H9 (cell line): ENCODE data around the gene MRAS. TPM values are rescaled to one million over a fixed set of nuclear protein-coding genes. Genes with fewer than 3 reads are reported as not detected.

Experiments
- DNase-seq: peaks from one replicate; pipeline ENCODE4 v3.0.0-alpha.2; 2017
- H2AFZ ChIP-seq: one replicate; pipeline ENCODE4 v1.6.1; 2013; ENCODE audit warnings: mild to moderate bottlenecking, low read length, control low read depth, moderate library complexity
- H2AK5ac ChIP-seq: 2 replicates; pipeline ENCODE4 v1.6.1; 2013; ENCODE audit warnings: low read length, control low read depth, mixed read lengths; ENCODE audit not compliant: insufficient read length
- H2BK120ac ChIP-seq: one replicate; pipeline ENCODE4 v1.6.1; 2013; ENCODE audit warnings: low read depth, mild to moderate bottlenecking, low read length, control low read depth, inconsistent platforms; ENCODE audit not compliant: poor library complexity, severe bottlenecking
- H2BK12ac ChIP-seq: 2 replicates; pipeline ENCODE4 v1.6.1; 2013; ENCODE audit warnings: low read length, control low read depth, mixed read lengths, low read depth; ENCODE audit not compliant: insufficient read length
- H2BK15ac ChIP-seq: 2 replicates; pipeline ENCODE4 v1.6.1; 2013; ENCODE audit warnings: low read depth, low read length, control low read depth
- H2BK20ac ChIP-seq: one replicate; pipeline ENCODE4 v1.6.1; 2013; ENCODE audit warnings: low read depth, mild to moderate bottlenecking, low read length, control low read depth, inconsistent platforms; ENCODE audit not compliant: poor library complexity, severe bottlenecking
- H2BK5ac ChIP-seq: 2 replicates; pipeline ENCODE4 v1.6.1; 2013; ENCODE audit warnings: low read length, control low read depth, mixed read lengths; ENCODE audit not compliant: insufficient read length
- H3K14ac ChIP-seq: 2 replicates; pipeline ENCODE4 v1.6.1; 2013; ENCODE audit warnings: low read length, control low read depth; ENCODE audit not compliant: insufficient read depth
- H3K18ac ChIP-seq: 2 replicates; pipeline ENCODE4 v1.6.1; 2013; ENCODE audit warnings: low read depth, mild to moderate bottlenecking, mixed read lengths, low read length, control low read depth; ENCODE audit not compliant: insufficient read length
- H3K23ac ChIP-seq: 2 replicates; pipeline ENCODE4 v1.6.1; 2013; ENCODE audit warnings: low read length, control low read depth, mixed read lengths, low read depth; ENCODE audit not compliant: insufficient read length
- H3K23me2 ChIP-seq: 2 replicates; pipeline ENCODE4 v1.6.1; 2013; ENCODE audit warnings: low read depth, mild to moderate bottlenecking, mixed read lengths, low read length, control low read depth; ENCODE audit not compliant: insufficient read length, poor library complexity, severe bottlenecking
- H3K27ac ChIP-seq: 2 replicates; pipeline ENCODE4 v1.5.1; 2013; ENCODE audit warnings: low read length, control low read depth, mixed read lengths, low read depth; ENCODE audit not compliant: insufficient read length
- H3K27me3 ChIP-seq: 2 replicates; pipeline ENCODE4 v1.6.1; 2013; ENCODE audit warnings: low read length, control low read depth, inconsistent platforms; ENCODE audit not compliant: insufficient read depth
- H3K4ac ChIP-seq: 2 replicates; pipeline ENCODE4 v1.6.1; 2013; ENCODE audit warnings: low read depth, mild to moderate bottlenecking, control low read depth, inconsistent platforms, low read length, moderate library complexity
- H3K4me1 ChIP-seq: 2 replicates; pipeline ENCODE4 v1.6.1; 2013; ENCODE audit warnings: low read length, control low read depth, inconsistent platforms; ENCODE audit not compliant: insufficient read depth
- H3K4me2 ChIP-seq: 2 replicates; pipeline ENCODE4 v1.6.1; 2013; ENCODE audit warnings: low read length, control low read depth, mixed read lengths; ENCODE audit not compliant: insufficient read length, insufficient read depth
- H3K56ac ChIP-seq: 2 replicates; pipeline ENCODE4 v1.6.1; 2013; ENCODE audit warnings: low read depth, mild to moderate bottlenecking, mixed read lengths, low read length, control low read depth; ENCODE audit not compliant: insufficient read length
- H3K79me1 ChIP-seq: 2 replicates; pipeline ENCODE4 v1.6.1; 2013; ENCODE audit warnings: low read depth, mild to moderate bottlenecking, moderate library complexity, low read length, control low read depth, inconsistent platforms; ENCODE audit not compliant: insufficient read depth, poor library complexity, severe bottlenecking
- H3K79me2 ChIP-seq: 2 replicates; pipeline ENCODE4 v1.6.1; 2013; ENCODE audit warnings: low read length, control low read depth, inconsistent platforms; ENCODE audit not compliant: insufficient read depth
- H3K9ac ChIP-seq: 2 replicates; pipeline ENCODE4 v1.6.1; 2013; ENCODE audit warnings: low read length, control low read depth, mixed read lengths; ENCODE audit not compliant: insufficient read length; ENCODE audit errors: extremely low read depth
- H3K9me3 ChIP-seq: one replicate; pipeline ENCODE4 v1.6.1; 2013; ENCODE audit warnings: low read depth, low read length, inconsistent platforms; ENCODE audit not compliant: control insufficient read depth
- H3T11ph ChIP-seq: one replicate; pipeline ENCODE4 v1.6.1; 2013; ENCODE audit warnings: mild to moderate bottlenecking, low read length, control low read depth, inconsistent platforms
- H4K20me1 ChIP-seq: one replicate; pipeline ENCODE4 v1.6.1; 2013; ENCODE audit not compliant: control insufficient read depth, insufficient read length, insufficient read depth
- H4K5ac ChIP-seq: 2 replicates; pipeline ENCODE4 v1.6.1; 2013; ENCODE audit warnings: low read depth, mild to moderate bottlenecking, mixed read lengths, low read length, control low read depth; ENCODE audit not compliant: insufficient read length
- H4K8ac ChIP-seq: replicated peaks from 2 replicates; pipeline ENCODE4 v1.6.1; 2013; ENCODE audit warnings: low read length, control low read depth, mixed read lengths, low read depth; ENCODE audit not compliant: insufficient read length
- H4K91ac ChIP-seq: 2 replicates; pipeline ENCODE4 v1.6.1; 2013; ENCODE audit warnings: low read depth, mild to moderate bottlenecking, moderate library complexity, mixed read lengths, low read length, control low read depth; ENCODE audit not compliant: insufficient read length
- H3K27ac Mint-ChIP-seq, 3 experiments: 2 replicates in 2 of 3; 3 replicates in 1 of 3; pipeline ENCODE4 v1.8.0; 2020 to 2021; ENCODE audit warnings: mixed read lengths in 3 of 3, mild to moderate bottlenecking in 1 of 3, moderate library complexity in 1 of 3
- H3K27me3 Mint-ChIP-seq: 2 replicates; pipeline ENCODE4 v1.8.0; 2021; ENCODE audit warnings: low read depth, mild to moderate bottlenecking, moderate library complexity, mixed read lengths
- H3K36me3 Mint-ChIP-seq, 3 experiments: 2 replicates in 2 of 3; 3 replicates in 1 of 3; pipeline ENCODE4 v1.8.0; 2020 to 2021; ENCODE audit warnings: low read depth in 3 of 3, mixed read lengths in 3 of 3; ENCODE audit not compliant: insufficient read depth in 1 of 3
- H3K4me1 Mint-ChIP-seq, 2 experiments: 2 replicates each; pipeline ENCODE4 v1.8.0; 2020; ENCODE audit warnings: mixed read lengths in 2 of 2
- H3K4me3 Mint-ChIP-seq, 2 experiments: 2 replicates in 1 of 2; 3 replicates in 1 of 2; pipeline ENCODE4 v1.8.0; 2020 to 2021; ENCODE audit warnings: mild to moderate bottlenecking in 2 of 2, mixed read lengths in 2 of 2, moderate library complexity in 1 of 2
- H3K9me3 Mint-ChIP-seq, 2 experiments: 2 replicates in 1 of 2; 3 replicates in 1 of 2; pipeline ENCODE4 v1.8.0; 2020; ENCODE audit warnings: mild to moderate bottlenecking in 2 of 2, mixed read lengths in 2 of 2, moderate library complexity in 1 of 2
- WGBS: extraction: QIAGEN DNeasy Blood & Tissue Kit; methylation state at CpG from one replicate; pipeline ENCODE4 v1.1.7; 2013; ENCODE audit warnings: missing lambda C conversion rate, low lambda C conversion rate, mixed read lengths; ENCODE audit not compliant: insufficient read length; ENCODE audit errors: extremely low coverage; 5-methylcytosine and 5-hydroxymethylcytosine counted together
- total RNA-seq: library from RNA; stranded (reverse); gene quantifications from 2 replicates; pipeline ENCODE4 v1.2.1, GENCODE V29; 2021
- TF ChIP-seq, protein P1 (sequence below): fragments of 200-600 bp; sonication (generic); conservative IDR thresholded peaks from 3 replicates; pipeline ENCODE4 v1.8.0; 2021; ENCODE audit warnings: antibody characterized with exemption, mild to moderate bottlenecking

The MRAS gene
- total RNA-seq, 1 experiment from 2014 or later = 10.9 TPM

DNA sequence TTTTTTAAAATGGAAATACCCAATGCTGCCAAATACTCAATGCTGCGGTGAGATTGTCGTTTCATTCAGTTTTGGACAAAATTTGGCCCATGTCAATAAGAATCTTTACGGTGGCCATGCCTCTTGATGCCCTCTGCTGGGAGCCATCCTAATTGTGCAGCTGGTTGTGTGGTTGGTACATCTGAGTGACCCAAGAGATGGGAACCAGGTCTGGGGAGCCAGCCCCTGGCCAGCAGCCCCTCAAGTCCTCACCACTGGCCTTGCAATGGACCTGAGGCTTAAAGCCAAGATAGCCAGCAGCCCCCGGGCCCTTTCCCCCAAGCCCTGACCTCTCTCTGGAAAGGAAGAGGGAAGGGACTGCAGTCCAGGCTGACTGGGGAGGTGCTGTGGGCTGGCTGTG is 49.6 kb downstream of the MRAS start:
- no peaks in the 10 kb centered on the region for H3K9me3 Mint-ChIP-seq
- H3K27me3 ChIP-seq = no peaks in the 10 kb centered on the region
- no peak overlapping the region for H2AFZ ChIP-seq
- H2AK5ac ChIP-seq = no peak overlapping the region
- no peak overlapping the region for H3K18ac ChIP-seq
- H3K14ac ChIP-seq = peak overlapping the region; percentile 17; the same call in 1 of the 2 replicates
- H3K36me3 Mint-ChIP-seq = peaks cover 6 to 18% (median 6%) of the 10 kb centered on the region in 3 experiments
- no peak overlapping the region for H3K56ac ChIP-seq
- H4K20me1 ChIP-seq = no peaks in the 10 kb centered on the region
- no peak overlapping the region; a peak in 1 of 7 replicates for H3K27ac Mint-ChIP-seq
- no peak overlapping the region for H3T11ph ChIP-seq
- TF ChIP-seq, protein P1, sequence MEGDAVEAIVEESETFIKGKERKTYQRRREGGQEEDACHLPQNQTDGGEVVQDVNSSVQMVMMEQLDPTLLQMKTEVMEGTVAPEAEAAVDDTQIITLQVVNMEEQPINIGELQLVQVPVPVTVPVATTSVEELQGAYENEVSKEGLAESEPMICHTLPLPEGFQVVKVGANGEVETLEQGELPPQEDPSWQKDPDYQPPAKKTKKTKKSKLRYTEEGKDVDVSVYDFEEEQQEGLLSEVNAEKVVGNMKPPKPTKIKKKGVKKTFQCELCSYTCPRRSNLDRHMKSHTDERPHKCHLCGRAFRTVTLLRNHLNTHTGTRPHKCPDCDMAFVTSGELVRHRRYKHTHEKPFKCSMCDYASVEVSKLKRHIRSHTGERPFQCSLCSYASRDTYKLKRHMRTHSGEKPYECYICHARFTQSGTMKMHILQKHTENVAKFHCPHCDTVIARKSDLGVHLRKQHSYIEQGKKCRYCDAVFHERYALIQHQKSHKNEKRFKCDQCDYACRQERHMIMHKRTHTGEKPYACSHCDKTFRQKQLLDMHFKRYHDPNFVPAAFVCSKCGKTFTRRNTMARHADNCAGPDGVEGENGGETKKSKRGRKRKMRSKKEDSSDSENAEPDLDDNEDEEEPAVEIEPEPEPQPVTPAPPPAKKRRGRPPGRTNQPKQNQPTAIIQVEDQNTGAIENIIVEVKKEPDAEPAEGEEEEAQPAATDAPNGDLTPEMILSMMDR = no peak
- H3K79me2 ChIP-seq = no peaks in the 10 kb centered on the region
- DNase-seq = peak; percentile 19
- no peak overlapping the region for H2BK5ac ChIP-seq
- no peaks in the 10 kb centered on the region for H3K9me3 ChIP-seq
- H2BK12ac ChIP-seq = no peak overlapping the region
- no peak overlapping the region for H2BK120ac ChIP-seq
- whole genome bisulfite sequencing = no CpG with 5 or more reads among the region's 4 CpGs
- H3K23ac ChIP-seq = no peak overlapping the region
- H3K27ac ChIP-seq = no peak overlapping the region
- no peaks in the 10 kb centered on the region for H3K79me1 ChIP-seq
- H2BK20ac ChIP-seq = no peak overlapping the region
- no peak overlapping the region for H4K8ac ChIP-seq
- H2BK15ac ChIP-seq = no peak overlapping the region
- peaks cover 1% of the 10 kb centered on the region; the same call in 1 of the 2 replicates for H3K27me3 Mint-ChIP-seq
- H4K91ac ChIP-seq = peak overlapping the region; percentile 27
- H3K4ac ChIP-seq = no peak overlapping the region
- H3K4me1 Mint-ChIP-seq = peaks cover 20 to 35% of the 10 kb centered on the region in 2 experiments
- peaks cover 3% of the 10 kb centered on the region for H3K23me2 ChIP-seq
- H3K4me1 ChIP-seq = no peaks in the 10 kb centered on the region; the same call in 1 of the 2 replicates
- no peak overlapping the region for H3K4me2 ChIP-seq
- H3K9ac ChIP-seq = no peak overlapping the region
- H4K5ac ChIP-seq = no peak overlapping the region
- H3K4me3 Mint-ChIP-seq = no peak overlapping the region
